HG02571 (cell line): ENCODE measurements around the gene TRIB2.

Source experiments
- ATAC-seq: cut with Tn5 transposase; IDR thresholded peaks from one replicate; pipeline ENCODE4 v1.9.1; 2021; ENCODE audit warnings: mild to moderate bottlenecking, moderate library complexity; ENCODE audit not compliant: unreplicated experiment

TRIB2 gene

GRCh38 chr2:12737738-12738485, 21.2 kb downstream of the TRIB2 start:
- ATAC-seq = no peak

GRCh38 chr2:12739721-12740254, 23.1 kb downstream of the TRIB2 start:
- no peak for ATAC-seq

- no peak for ATAC-seq
These were observed 24.6 kb downstream of the TRIB2 start for GRCh38 chr2:12741380-12741779.

DNA sequence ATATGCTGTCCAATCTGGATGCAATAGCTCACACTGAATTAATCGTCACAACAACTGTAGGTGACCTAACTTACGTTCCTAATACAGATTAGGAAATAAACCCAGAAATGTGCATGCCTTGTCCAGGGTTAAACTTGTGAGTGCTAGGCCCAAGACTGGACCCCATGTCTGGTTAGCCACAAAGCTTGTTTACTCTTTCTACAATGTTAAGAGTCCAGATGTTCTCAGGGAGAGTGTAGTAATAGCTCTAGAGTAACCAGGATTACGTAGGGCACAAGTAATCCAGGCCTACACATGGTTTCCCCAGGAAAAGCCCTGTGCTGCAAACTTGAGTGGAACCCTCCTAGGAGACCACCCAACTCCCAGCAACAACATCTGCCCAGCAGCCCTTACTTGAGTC, 26.2 kb downstream of the TRIB2 start:
- no peak for ATAC-seq

DNA sequence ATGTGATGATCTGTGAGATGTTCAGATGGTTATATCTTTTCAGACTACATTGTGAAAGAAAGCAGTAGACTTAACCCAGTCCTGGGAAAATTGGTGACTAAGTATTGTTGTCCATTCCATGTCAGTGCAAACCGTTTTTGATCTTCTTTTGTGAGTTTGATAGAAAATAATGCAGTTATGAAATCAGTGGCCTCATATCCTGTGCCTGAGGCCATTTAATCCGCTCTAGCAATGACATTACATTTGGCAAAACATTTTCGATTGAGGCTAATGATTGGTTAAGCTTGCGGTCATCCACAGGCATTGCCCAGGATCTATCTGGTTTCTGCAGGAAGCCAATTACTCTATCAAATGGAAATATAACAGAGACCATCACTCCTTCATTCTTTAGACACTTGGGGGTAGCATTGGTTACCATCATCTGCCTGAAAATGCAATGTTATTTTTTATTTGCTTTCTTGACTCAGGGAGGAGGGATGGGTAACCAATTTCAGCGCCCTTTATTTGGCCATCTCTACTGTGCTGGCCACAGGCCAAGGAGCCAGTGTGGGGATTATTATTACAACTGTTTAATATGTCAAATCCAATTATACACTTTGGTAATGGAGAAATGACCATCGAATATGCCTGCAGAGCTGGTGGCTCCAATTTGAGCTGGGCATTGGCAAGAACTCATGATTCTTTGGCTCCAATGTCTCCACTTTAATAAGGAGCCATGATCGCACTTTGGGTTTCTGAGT, 33.6 kb downstream of the TRIB2 start:
- no peak for ATAC-seq

DNA sequence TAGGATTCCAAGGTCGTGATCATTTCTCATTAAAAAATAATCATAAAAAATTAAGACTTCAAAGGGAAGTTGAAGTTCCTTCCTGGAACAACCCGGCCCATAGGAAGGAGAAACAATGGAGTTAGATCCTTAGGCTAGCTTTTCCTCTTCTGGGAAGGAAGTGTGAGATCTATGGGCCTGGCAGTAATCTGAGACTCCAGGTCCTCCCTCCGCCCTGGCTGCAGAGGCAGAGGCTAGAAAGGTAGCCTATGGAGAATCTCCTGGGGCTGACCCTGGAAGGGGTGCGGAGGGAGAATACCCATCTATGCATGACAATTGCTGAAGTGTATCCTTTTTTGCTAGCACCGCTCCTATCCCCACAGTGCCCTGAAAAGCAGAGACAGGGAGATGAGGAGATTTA, 37.9 kb downstream of the TRIB2 start:
- ATAC-seq = no peak

DNA sequence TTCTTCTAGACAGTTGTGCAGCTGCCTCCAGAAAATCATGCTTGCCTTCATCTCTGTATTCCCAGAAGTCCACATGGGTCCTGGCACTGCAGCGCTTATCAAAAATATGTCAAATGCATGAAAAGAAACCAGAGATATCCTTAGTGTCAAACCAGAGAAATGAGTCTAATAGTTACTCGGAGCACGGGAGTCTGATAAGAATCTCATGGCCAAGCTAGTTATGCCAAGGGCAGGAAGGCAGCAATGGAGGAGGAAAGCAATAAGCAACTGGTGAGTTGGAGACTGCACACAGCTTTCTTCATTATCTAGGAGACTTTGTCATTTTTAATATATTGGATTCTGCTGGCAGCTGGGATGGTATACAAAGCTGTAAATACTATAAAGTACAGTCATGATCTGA, 38.6 kb downstream of the TRIB2 start:
- no peak for ATAC-seq

DNA sequence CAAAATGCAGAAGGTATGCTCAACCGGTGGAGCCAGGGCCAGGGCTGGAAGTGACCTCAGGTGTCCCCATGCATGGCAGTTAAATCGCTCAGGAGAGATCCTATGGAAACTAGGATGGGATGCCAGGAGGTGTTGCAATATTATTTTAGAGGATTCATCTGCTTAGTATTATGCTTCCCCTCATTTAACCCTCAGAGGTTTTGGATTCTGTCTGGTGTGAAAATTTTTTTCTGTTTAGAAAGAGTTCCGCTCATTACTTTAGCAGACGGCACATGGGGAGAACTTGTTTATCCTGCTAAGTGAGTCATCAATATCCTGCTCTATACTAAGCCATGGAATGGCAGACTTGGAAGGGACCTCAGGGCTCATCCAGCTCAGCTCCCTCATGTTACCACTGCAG, 42.5 kb downstream of the TRIB2 start:
- ATAC-seq = no peak

- ATAC-seq = no peak
These were observed 44.4 kb downstream of the TRIB2 start for GRCh38 chr2:12761104-12761503.

DNA sequence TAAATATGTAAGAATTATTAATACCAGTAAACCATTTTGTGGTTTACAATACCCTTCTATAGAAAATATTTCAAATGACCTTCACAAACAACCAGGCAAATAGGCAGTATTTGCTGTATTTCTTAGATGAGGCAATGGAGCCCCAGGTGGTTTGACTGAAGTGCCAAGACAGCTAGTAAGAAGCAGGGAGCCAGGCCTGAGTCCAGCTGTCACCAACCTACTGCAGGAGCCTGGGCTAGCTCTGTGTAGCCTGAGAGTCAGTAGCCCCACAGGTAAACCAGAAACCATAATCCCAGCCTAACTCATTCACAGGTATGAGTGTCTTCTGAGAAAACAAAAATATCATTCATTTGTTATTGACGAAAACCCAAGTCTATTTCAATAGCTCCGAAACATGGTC, 45.6 kb downstream of the TRIB2 start:
- ATAC-seq = no peak

DNA sequence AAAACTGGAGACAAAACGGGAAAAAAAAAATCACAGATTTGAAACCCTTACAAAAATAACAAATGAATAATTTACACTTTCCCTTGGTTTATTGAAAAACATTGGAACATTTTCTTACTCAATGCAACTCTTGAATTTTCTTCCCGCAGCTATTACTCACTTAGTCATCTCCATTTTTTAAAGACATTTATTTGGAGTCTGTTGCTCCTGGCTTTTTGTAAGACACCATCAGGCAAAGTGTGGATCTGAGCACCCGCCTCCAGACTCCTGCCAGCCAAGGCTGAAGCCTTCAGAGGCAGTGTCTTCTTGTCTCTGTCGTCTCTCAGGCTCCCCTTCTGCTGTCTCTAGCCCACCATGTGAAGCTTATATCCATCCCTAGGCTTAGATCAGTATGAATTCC, 46.2 kb downstream of the TRIB2 start:
- no peak for ATAC-seq

GRCh38 chr2:12763486-12763885, 46.8 kb downstream of the TRIB2 start:
- ATAC-seq = no peak

DNA sequence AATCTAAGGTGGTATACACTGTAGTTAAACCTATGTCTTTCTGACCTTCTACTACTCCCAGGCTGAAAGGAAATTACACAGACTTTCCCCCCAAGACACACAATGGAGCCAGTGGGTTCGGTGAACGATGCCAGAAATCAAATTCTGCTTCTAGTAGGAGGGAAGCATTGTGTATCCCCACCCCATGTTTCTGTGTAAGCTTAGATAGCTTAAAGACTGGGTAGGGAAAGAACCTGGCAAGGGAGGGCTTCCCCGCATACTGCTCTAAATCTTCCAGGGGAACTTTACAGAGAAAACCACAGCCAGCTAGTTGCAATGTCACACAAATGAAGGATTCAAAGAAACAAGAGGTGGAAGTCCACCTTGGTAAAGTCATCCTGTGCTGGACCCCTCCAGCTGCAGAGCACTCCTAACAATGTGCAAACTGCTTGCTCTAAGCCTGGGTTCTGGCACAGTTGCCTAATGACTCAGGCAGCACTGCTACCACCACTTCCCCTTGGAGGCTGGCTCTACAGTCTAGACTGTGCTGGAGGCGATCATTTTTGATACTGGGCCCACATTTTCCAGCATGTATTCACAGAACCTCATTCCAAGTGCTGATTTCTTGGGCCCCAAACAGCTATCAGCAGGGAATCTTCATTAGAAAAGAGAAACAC, 47.5 kb downstream of the TRIB2 start:
- no peak for ATAC-seq

- no peak for ATAC-seq
These were observed 48.3 kb downstream of the TRIB2 start for GRCh38 chr2:12764849-12765605.

- ATAC-seq = no peak
These were observed 49.7 kb downstream of the TRIB2 start for GRCh38 chr2:12766421-12766879.

DNA sequence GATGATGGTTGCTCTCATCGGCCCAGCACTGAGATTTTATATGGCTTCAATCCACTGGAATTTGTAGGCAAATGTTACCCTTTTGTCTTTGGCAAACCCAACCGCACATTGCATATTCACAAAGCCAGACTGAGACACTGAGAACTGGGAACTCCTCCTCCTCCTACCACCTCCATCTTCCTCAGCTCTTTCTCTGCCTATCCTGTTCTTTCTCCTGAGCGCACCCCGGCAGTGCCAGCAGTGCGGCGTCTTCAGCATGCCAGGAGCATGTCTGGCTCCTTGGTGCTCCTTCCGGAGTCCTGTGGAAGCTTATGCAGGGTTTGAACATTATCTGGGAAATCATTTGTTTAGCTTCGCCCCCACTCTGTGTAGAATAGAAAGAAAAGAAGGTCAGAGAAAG, 50.8 kb downstream of the TRIB2 start:
- ATAC-seq = no peak

DNA sequence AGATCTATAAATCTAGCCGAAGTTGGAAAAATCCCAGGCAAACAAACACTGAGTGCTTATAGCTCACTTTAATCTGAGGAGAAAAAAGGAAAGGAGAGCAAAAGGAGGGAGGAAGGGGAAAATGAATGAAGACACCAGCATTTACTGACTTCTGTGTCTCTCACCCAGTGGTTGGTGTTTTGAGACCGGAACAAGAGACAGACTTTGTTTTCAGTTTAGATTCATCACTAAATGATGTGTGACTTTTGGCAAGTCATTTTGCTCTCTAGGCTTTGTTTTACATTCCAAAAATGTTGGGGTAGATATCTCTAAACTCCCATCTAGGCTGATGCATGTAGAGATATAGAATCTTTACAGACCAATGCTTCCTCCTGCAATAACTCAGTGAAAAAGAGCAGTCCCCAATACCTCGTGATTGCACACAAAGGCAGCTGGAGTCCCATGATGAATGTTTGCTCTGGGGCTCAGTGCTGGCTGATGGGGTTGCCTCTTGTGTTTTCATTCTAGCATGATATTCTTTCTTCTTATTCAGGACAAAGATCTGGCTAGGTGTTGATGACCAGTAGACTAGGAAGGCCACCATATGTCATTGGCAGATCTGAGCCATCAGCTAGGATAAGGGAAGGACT, 51.4 kb downstream of the TRIB2 start:
- no peak for ATAC-seq

DNA sequence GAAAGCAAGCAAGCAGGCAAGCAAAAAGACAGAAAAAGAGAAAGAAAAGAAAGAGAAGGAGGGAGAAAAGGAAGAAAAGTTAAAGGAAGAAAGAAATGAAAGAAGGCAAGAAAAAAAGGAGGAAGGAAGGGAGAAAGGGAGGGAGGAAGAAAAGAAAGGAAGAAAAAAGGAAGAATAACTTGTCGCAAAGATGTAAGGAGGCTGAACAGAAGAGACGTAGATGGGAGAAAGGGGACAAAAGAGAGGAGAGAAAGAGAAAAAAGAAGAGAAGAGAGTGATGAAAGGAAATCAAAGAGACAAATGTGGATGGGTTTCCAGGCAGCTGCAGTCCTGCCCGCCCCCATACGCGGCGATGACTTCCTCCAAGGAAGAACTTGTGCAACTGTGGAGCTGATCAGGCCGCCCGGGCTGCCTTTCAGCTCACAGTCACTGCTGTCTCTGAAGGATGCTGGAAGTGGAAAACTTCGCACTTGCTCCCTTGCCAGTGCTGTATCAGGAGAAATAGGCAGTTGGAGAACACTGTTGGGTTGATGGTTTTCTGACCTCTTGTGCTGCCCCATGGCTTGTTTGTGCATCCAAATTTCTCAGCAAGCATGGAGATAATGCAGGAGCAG, 52.9 kb downstream of the TRIB2 start:
- ATAC-seq = no peak

GRCh38 chr2:12770300-12770968, 53.7 kb downstream of the TRIB2 start:
- ATAC-seq = no peak
